SU-DHL-6 (cell line): Measurements from ENCODE around the gene UBE2R2.
"Not testable (repeated sequence)": the region's sequence is repeated elsewhere in the genome, so short reads cannot be mapped to it uniquely, and the experiment has no call there.

ENCODE experiments used
- H2AFZ ChIP-seq: fragments of 200-600 bp; sonication (generic); 2 replicates; pipeline ENCODE4 v1.6.1; 2014; ENCODE audit warnings: low read depth, mild to moderate bottlenecking, moderate library complexity, mixed read lengths, antibody characterized with exemption, low read length; ENCODE audit not compliant: severe bottlenecking
- H3F3A ChIP-seq: fragments of 200-600 bp; shearing (Covaris generic); 2 replicates; pipeline ENCODE4 v1.6.0; 2016; ENCODE audit warnings: antibody characterized with exemption, mild to moderate bottlenecking; ENCODE audit not compliant: insufficient read depth
- H3K27ac ChIP-seq: fragments of 200-600 bp; sonication (generic); 2 replicates; pipeline ENCODE4 v1.5.1; 2016; ENCODE audit warnings: low read depth, mild to moderate bottlenecking, low read length, moderate library complexity, mixed read lengths
- H3K27me3 ChIP-seq: fragments of 200-600 bp; sonication (generic), shearing (Covaris generic); 2 replicates; pipeline ENCODE4 v1.6.0; 2014; ENCODE audit warnings: mild to moderate bottlenecking, low read length
- H3K36me3 ChIP-seq: fragments of 200-600 bp; sonication (generic); 2 replicates; pipeline ENCODE4 v1.6.1; 2014; ENCODE audit warnings: mild to moderate bottlenecking, low read length, mixed read lengths
- H3K4me2 ChIP-seq: fragments of 300-600, 200-600 bp; shearing (Covaris generic), sonication (generic); 2 replicates; pipeline ENCODE4 v1.6.0; 2014; ENCODE audit warnings: low read length, low read depth, mild to moderate bottlenecking; ENCODE audit not compliant: poor library complexity, severe bottlenecking
- H3K4me3 ChIP-seq: fragments of 200-600 bp; sonication (generic); 2 replicates; pipeline ENCODE4 v1.5.1; 2014; ENCODE audit warnings: antibody characterized with exemption, low read length, mild to moderate bottlenecking, mixed read lengths; ENCODE audit not compliant: insufficient read depth, poor library complexity, severe bottlenecking
- H3K79me2 ChIP-seq: fragments of 200-600 bp; sonication (generic); 2 replicates; pipeline ENCODE4 v1.6.1; 2014; ENCODE audit warnings: mild to moderate bottlenecking, low read length, moderate library complexity; ENCODE audit not compliant: insufficient read depth
- H3K9ac ChIP-seq: fragments of 200-600 bp; sonication (generic); 2 replicates; pipeline ENCODE4 v1.7.0; 2014; ENCODE audit warnings: mild to moderate bottlenecking, low read length
- H3K9me2 ChIP-seq: fragments of 200-600 bp; sonication (generic); replicated peaks from 2 replicates; pipeline ENCODE4 v1.6.1; 2014; ENCODE audit warnings: low read length; ENCODE audit not compliant: insufficient read depth
- H3K9me3 ChIP-seq: fragments of 200-600 bp; sonication (generic); 2 replicates; pipeline ENCODE4 v1.6.1; 2014; ENCODE audit warnings: low read length, mixed read lengths; ENCODE audit not compliant: insufficient read depth
- H4K20me1 ChIP-seq: fragments of 200-600 bp; sonication (generic); 2 replicates; pipeline ENCODE4 v1.6.1; 2014; ENCODE audit warnings: low read depth, mild to moderate bottlenecking, antibody characterized with exemption, low read length, moderate library complexity, mixed read lengths
- CTCF ChIP-seq: fragments of 200-600 bp; sonication (generic); IDR thresholded peaks from one replicate; pipeline ENCODE4 v1.5.1; 2017; ENCODE audit warnings: antibody characterized with exemption, mild to moderate bottlenecking, low read length, moderate library complexity; ENCODE audit not compliant: insufficient read depth, poor library complexity, severe bottlenecking
- EZH2phosphoT487 ChIP-seq: fragments of 200-600 bp; sonication (generic), shearing (Covaris generic); conservative IDR thresholded peaks from 2 replicates; pipeline ENCODE4 v1.6.1; 2018; ENCODE audit warnings: mild to moderate bottlenecking, antibody characterized with exemption, low read length, moderate library complexity, mixed read lengths

UBE2R2 gene

GRCh38 chr9:33835625-33836260 is 18.8 kb downstream of the UBE2R2 start:
- peak overlapping the region; percentile 78 for H3K4me2 ChIP-seq
- H3K36me3 ChIP-seq = 0 out of 2 replicates have a peak, but pooled peaks cover 3% of the 10 kb centered on the region
- peaks cover 76% of the 10 kb centered on the region for H3F3A ChIP-seq
- H2AFZ ChIP-seq = no peak overlapping the region
- H4K20me1 ChIP-seq = no peaks in the 10 kb centered on the region
- no peaks in the 10 kb centered on the region for H3K27me3 ChIP-seq
- no peaks in the 10 kb centered on the region for H3K9me2 ChIP-seq
- no peaks in the 10 kb centered on the region for H3K9me3 ChIP-seq
- H3K4me3 ChIP-seq = peak overlapping the region; percentile 21
- H3K9ac ChIP-seq = peak overlapping the region; percentile 28
- TF ChIP-seq CTCF = no peak
- TF ChIP-seq EZH2phosphoT487 = no peak
- peak overlapping the region; percentile 94 for H3K27ac ChIP-seq
- H3K79me2 ChIP-seq = peaks cover 99% of the 10 kb centered on the region

- not testable (repeated sequence) for H2AFZ ChIP-seq, H3K27me3 ChIP-seq, H3K9me2 ChIP-seq, H3K4me3 ChIP-seq, H3K36me3 ChIP-seq, H4K20me1 ChIP-seq, H3K9me3 ChIP-seq
- Histone ChIP-seq H3K4me2 (peak overlapping the region; percentile 78), H3K27ac (peak overlapping the region; percentile 94), H3K9ac (peak overlapping the region; percentile 28), H3F3A (peaks cover 72% of the 10 kb centered on the region), H3K79me2 (peaks cover 99% of the 10 kb centered on the region)
These were observed 19.3 kb downstream of the UBE2R2 start for GRCh38 chr9:33836261-33836660.

- TF ChIP-seq EZH2phosphoT487 (no peak), CTCF (no peak)
- H3F3A ChIP-seq = peaks cover 80% of the 10 kb centered on the region
- 0 out of 2 replicates have a peak, but pooled peaks cover 3% of the 10 kb centered on the region for H3K36me3 ChIP-seq
- H3K79me2 ChIP-seq = peaks cover 99% of the 10 kb centered on the region
- H3K4me2 ChIP-seq = peak overlapping the region; percentile 78
- peak overlapping the region; percentile 28 for H3K4me3 ChIP-seq
- peak overlapping the region; percentile 46 for H3K9ac ChIP-seq
- no peaks in the 10 kb centered on the region for H3K27me3 ChIP-seq
- no peak overlapping the region for H2AFZ ChIP-seq
- H3K9me2 ChIP-seq = no peaks in the 10 kb centered on the region
- H3K27ac ChIP-seq = peak overlapping the region; percentile 94
- H3K9me3 ChIP-seq = no peaks in the 10 kb centered on the region
- H4K20me1 ChIP-seq = no peaks in the 10 kb centered on the region
These were observed 20.2 kb downstream of the UBE2R2 start for GRCh38 chr9:33837138-33837537.

- H4K20me1 ChIP-seq = no peaks in the 10 kb centered on the region
- peaks cover 99% of the 10 kb centered on the region for H3K79me2 ChIP-seq
- no peaks in the 10 kb centered on the region for H3K27me3 ChIP-seq
- peak overlapping the region; percentile 4 for H3K4me3 ChIP-seq
- peak overlapping the region; percentile 78 for H3K4me2 ChIP-seq
- H3K9ac ChIP-seq = peak overlapping the region; percentile 30
- TF ChIP-seq EZH2phosphoT487 = no peak
- no peak for TF ChIP-seq CTCF
- peak overlapping the region; percentile 94 for H3K27ac ChIP-seq
- H3F3A ChIP-seq = peaks cover 84% of the 10 kb centered on the region
- H3K9me3 ChIP-seq = no peaks in the 10 kb centered on the region
- no peak overlapping the region for H2AFZ ChIP-seq
- H3K36me3 ChIP-seq = no peaks in the 10 kb centered on the region
- H3K9me2 ChIP-seq = no peaks in the 10 kb centered on the region
These were observed 23.4 kb downstream of the UBE2R2 start for GRCh38 chr9:33840381-33840780.
